Measurements from ENCODE around the gene RAVER1.
"Not testable (repeated sequence)": the region's sequence is repeated elsewhere in the genome, so short reads cannot be mapped to it uniquely, and the experiment has no call there.

Gene RAVER1

GRCh38 chr19:10372690-10373089 is 39.4 kb upstream of the RAVER1 start:
- no peak overlapping the region for H3K4me3 ChIP-seq (ENCODE audit: low read depth, low read length)
- no peak for DNase-seq (ENCODE audit: low read depth)
- TF ChIP-seq CTCF (IDR thresholded peaks at IDR 0.05; ENCODE audit: control insufficient read depth, extremely low read depth, insufficient read depth), result no peak

- DNase-seq (ENCODE audit: low read depth), result no peak
- no peak overlapping the region for H3K4me3 ChIP-seq (ENCODE audit: low read depth, low read length)
- TF ChIP-seq CTCF (IDR thresholded peaks at IDR 0.05; ENCODE audit: control insufficient read depth, extremely low read depth, insufficient read depth), result no peak
Observed at GRCh38 chr19:10368101-10368803, 34.9 kb upstream of the RAVER1 start.

GRCh38 chr19:10366950-10367512 is 33.7 kb upstream of the RAVER1 start:
- not testable (repeated sequence) for DNase-seq (ENCODE audit: low read depth); H3K4me3 ChIP-seq (ENCODE audit: low read depth, low read length)

GRCh38 chr19:10365518-10365917 is 32.2 kb upstream of the RAVER1 start:
- no peak for DNase-seq (ENCODE audit: low read depth)
- TF ChIP-seq CTCF (IDR thresholded peaks at IDR 0.05; ENCODE audit: control insufficient read depth, extremely low read depth, insufficient read depth), result no peak
- no peak overlapping the region for H3K4me3 ChIP-seq (ENCODE audit: low read depth, low read length)

GRCh38 chr19:10364644-10365043 is 31.3 kb upstream of the RAVER1 start:
- TF ChIP-seq CTCF (IDR thresholded peaks at IDR 0.05; ENCODE audit: control insufficient read depth, extremely low read depth, insufficient read depth), result no peak
- H3K4me3 ChIP-seq (ENCODE audit: low read depth, low read length), result no peak overlapping the region
- DNase-seq (ENCODE audit: low read depth), result no peak

- no peak for DNase-seq (ENCODE audit: low read depth)
- H3K4me3 ChIP-seq (ENCODE audit: low read depth, low read length), result no peak overlapping the region
- TF ChIP-seq CTCF (IDR thresholded peaks at IDR 0.05; ENCODE audit: control insufficient read depth, extremely low read depth, insufficient read depth), result no peak
Observed at GRCh38 chr19:10363789-10364281, 30.5 kb upstream of the RAVER1 start.

- no peak for TF ChIP-seq CTCF (IDR thresholded peaks at IDR 0.05; ENCODE audit: control insufficient read depth, extremely low read depth, insufficient read depth)
- no peak for DNase-seq (ENCODE audit: low read depth)
- no peak overlapping the region for H3K4me3 ChIP-seq (ENCODE audit: low read depth, low read length)
Observed at GRCh38 chr19:10362259-10362658, 28.9 kb upstream of the RAVER1 start.
